ENCODE data around the gene LENEP. TPM values are rescaled to one million over a fixed set of nuclear protein-coding genes. Genes with fewer than 3 reads are reported as not detected.

Gene LENEP
- total and polyA plus RNA-seq, 4 experiments from 2014 or later = 1.1 to 3.1 TPM; not detected in 2

GRCh38 chr1:154964359-154964758 is 29.0 kb upstream of the LENEP start:
- no peak overlapping the region for H3K4me3 ChIP-seq (ENCODE audit: low read length in 2 of 2)
- Mint-ChIP-seq H3K9me3 (no peaks in the 10 kb centered on the region), H3K27ac (peak overlapping the region in 5 of 7 donors; percentile 29 to 98 (median 57)), H3K27me3 (no peaks in the 10 kb centered on the region), H3K4me1 (peaks cover 18 to 42% (median 27%) of the 10 kb centered on the region in 4 donors), H3K36me3 (peaks cover 29 to 66% of the 10 kb centered on the region in 2 donors), H3K4me3 (no peak overlapping the region)
- ChIA-PET CTCF (ENCODE audit: partially characterized antibody) (interaction anchor here (0.9 to 4.8 kb wide), 6 partner anchors 8 to 56 kb away, joined by 3 to 28 read pairs (median 6); partner anchors contain the start of genes CKS1B, FLAD1 and PBXIP1), POLR2A (ENCODE audit: partially characterized antibody) (interaction anchor here (1.7 to 41.7 kb wide), 4 partner anchors 9 to 42 kb away, joined by 7 to 1543 read pairs (median 89); partner anchors contain the start of genes CKS1B, FLAD1, LENEP and PBXIP1)
- DNase-seq = no peak
- H3K4me1 ChIP-seq (ENCODE audit: insufficient read depth, low read length) = peaks cover 31% of the 10 kb centered on the region
- H3K36me3 ChIP-seq (ENCODE audit: insufficient read depth, low read length) = peaks cover 49% of the 10 kb centered on the region
- no peaks in the 10 kb centered on the region for H3K27me3 ChIP-seq (ENCODE audit: insufficient read depth, low read length)
- no peaks in the 10 kb centered on the region for H3K9me3 ChIP-seq (ENCODE audit: control insufficient read depth in 1 of 2, low read length in 2 of 2)
- intact Hi-C loops (cut with micrococcal nuclease) = no loop called here
- no peak overlapping the region for H3K27ac ChIP-seq (ENCODE audit: low read depth, low read length)

GRCh38 chr1:154966111-154966510 is 27.3 kb upstream of the LENEP start:
- Mint-ChIP-seq H3K9me3 (no peaks in the 10 kb centered on the region), H3K36me3 (peaks cover 23 to 60% of the 10 kb centered on the region in 2 donors), H3K4me1 (peaks cover 17 to 37% (median 25%) of the 10 kb centered on the region in 4 donors), H3K4me3 (no peak overlapping the region), H3K27ac (peak overlapping the region in 2 of 7 donors; percentile 42 to 65), H3K27me3 (no peaks in the 10 kb centered on the region)
- ChIA-PET CTCF (ENCODE audit: partially characterized antibody) (interaction anchor here (0.6 to 4.8 kb wide), 9 partner anchors 21 to 1334 kb away, joined by 3 to 28 read pairs (median 4); partner anchors contain the start of gene ADAM15), POLR2A (ENCODE audit: partially characterized antibody) (interaction anchor here (1.0 to 41.7 kb wide), 5 partner anchors 8 to 40 kb away, joined by 3 to 1543 read pairs (median 5); partner anchors contain the start of genes CKS1B, FLAD1, LENEP and PBXIP1)
- Histone ChIP-seq H3K9me3 (ENCODE audit: control insufficient read depth in 1 of 2, low read length in 2 of 2) (no peaks in the 10 kb centered on the region), H3K27ac (ENCODE audit: low read depth, low read length) (no peak overlapping the region), H3K4me1 (ENCODE audit: insufficient read depth, low read length) (peaks cover 23% of the 10 kb centered on the region), H3K36me3 (ENCODE audit: insufficient read depth, low read length) (peaks cover 54% of the 10 kb centered on the region), H3K27me3 (ENCODE audit: insufficient read depth, low read length) (no peaks in the 10 kb centered on the region), H3K4me3 (ENCODE audit: low read length in 2 of 2) (no peak overlapping the region)
- peak in 1 of 5 donors; percentile 3 for DNase-seq
- intact Hi-C loops (cut with micrococcal nuclease) = no loop called here

- intact Hi-C loops (cut with micrococcal nuclease) = no loop called here
- Histone ChIP-seq H3K4me3 (ENCODE audit: low read length in 2 of 2) (no peak overlapping the region), H3K36me3 (ENCODE audit: insufficient read depth, low read length) (peaks cover 54% of the 10 kb centered on the region), H3K4me1 (ENCODE audit: insufficient read depth, low read length) (peaks cover 33% of the 10 kb centered on the region), H3K9me3 (ENCODE audit: control insufficient read depth in 1 of 2, low read length in 2 of 2) (no peaks in the 10 kb centered on the region), H3K27me3 (ENCODE audit: insufficient read depth, low read length) (no peaks in the 10 kb centered on the region), H3K27ac (ENCODE audit: low read depth, low read length) (no peak overlapping the region)
- POLR2A ChIA-PET (ENCODE audit: partially characterized antibody) = interaction anchor here (1.0 to 41.7 kb wide), 3 partner anchors 13 to 39 kb away, joined by 3 to 1543 read pairs (median 52); partner anchors contain the start of genes FLAD1, LENEP, PBXIP1 and ZBTB7B
- Mint-ChIP-seq H3K27ac (peak overlapping the region in 6 of 7 donors; percentile 22 to 87 (median 64)), H3K4me1 (peaks cover 24 to 45% (median 30%) of the 10 kb centered on the region in 4 donors), H3K36me3 (peaks cover 28 to 60% of the 10 kb centered on the region in 2 donors), H3K27me3 (no peaks in the 10 kb centered on the region), H3K9me3 (no peaks in the 10 kb centered on the region), H3K4me3 (no peak overlapping the region)
- DNase-seq = peak in 1 of 5 donors; percentile 1
- CTCF ChIA-PET (ENCODE audit: partially characterized antibody) = interaction anchor here (1.2 to 4.8 kb wide), 3 partner anchors 32 to 49 kb away, joined by 4 to 28 read pairs (median 5); no protein-coding TSS in a partner anchor
Measured at GRCh38 chr1:154967331-154967950, 25.9 kb upstream of the LENEP start.

- no peak overlapping the region for H3K4me3 ChIP-seq (ENCODE audit: low read length in 2 of 2)
- Mint-ChIP-seq H3K4me1 (peaks cover 25 to 39% (median 29%) of the 10 kb centered on the region in 4 donors), H3K4me3 (no peak overlapping the region), H3K27ac (peak overlapping the region in 5 of 7 donors; percentile 15 to 83 (median 61)), H3K9me3 (no peaks in the 10 kb centered on the region), H3K36me3 (peaks cover 25 to 56% of the 10 kb centered on the region in 2 donors), H3K27me3 (no peaks in the 10 kb centered on the region)
- H3K27me3 ChIP-seq (ENCODE audit: insufficient read depth, low read length) = no peaks in the 10 kb centered on the region
- H3K36me3 ChIP-seq (ENCODE audit: insufficient read depth, low read length) = peaks cover 46% of the 10 kb centered on the region
- no peaks in the 10 kb centered on the region for H3K9me3 ChIP-seq (ENCODE audit: control insufficient read depth in 1 of 2, low read length in 2 of 2)
- intact Hi-C loops (cut with micrococcal nuclease) = no loop called here
- peaks cover 35% of the 10 kb centered on the region for H3K4me1 ChIP-seq (ENCODE audit: insufficient read depth, low read length)
- peak in 1 of 5 donors; percentile 33 for DNase-seq
- H3K27ac ChIP-seq (ENCODE audit: low read depth, low read length) = peak overlapping the region; percentile 23
- ChIA-PET POLR2A (ENCODE audit: partially characterized antibody) (interaction anchor here (9.7 to 41.7 kb wide), 3 partner anchors 7 to 38 kb away, joined by 126 to 1543 read pairs (median 219); partner anchors contain the start of genes LENEP, PBXIP1, PYGO2 and ZBTB7B), CTCF (ENCODE audit: partially characterized antibody) (interaction anchor here (1.4 kb wide), 1 partner anchor 32 kb away, joined by 3 read pairs; the partner anchor contains the start of gene PMVK)
Measured at GRCh38 chr1:154968731-154969130, 24.7 kb upstream of the LENEP start.

GRCh38 chr1:154969246-154969645 is 24.1 kb upstream of the LENEP start:
- H3K27me3 ChIP-seq (ENCODE audit: insufficient read depth, low read length) = no peaks in the 10 kb centered on the region
- H3K36me3 Mint-ChIP-seq = peaks cover 22 to 52% of the 10 kb centered on the region in 2 donors
- intact Hi-C loops (cut with micrococcal nuclease) = no loop called here
- H3K27ac ChIP-seq (ENCODE audit: low read depth, low read length) = peak overlapping the region; percentile 23
- H3K9me3 ChIP-seq (ENCODE audit: control insufficient read depth in 1 of 2, low read length in 2 of 2) = no peaks in the 10 kb centered on the region
- peaks cover 36% of the 10 kb centered on the region for H3K4me1 ChIP-seq (ENCODE audit: insufficient read depth, low read length)
- ChIA-PET POLR2A (ENCODE audit: partially characterized antibody) (interaction anchor here (9.7 to 41.7 kb wide), 3 partner anchors 7 to 37 kb away, joined by 126 to 1543 read pairs (median 219); partner anchors contain the start of genes LENEP, PBXIP1, PYGO2 and ZBTB7B), CTCF (ENCODE audit: partially characterized antibody) (interaction anchor here (1.4 to 16.3 kb wide), 3 partner anchors 8 to 48 kb away, joined by 3 to 226 read pairs (median 40); partner anchors contain the start of genes PMVK and PYGO2)
- peak in 1 of 5 donors; percentile 1 for DNase-seq
- H3K9me3 Mint-ChIP-seq = no peaks in the 10 kb centered on the region
- H3K27ac Mint-ChIP-seq = peak overlapping the region in 6 of 7 donors; percentile 57 to 83 (median 78)
- no peak overlapping the region for H3K4me3 ChIP-seq (ENCODE audit: low read length in 2 of 2)
- peaks cover 43% of the 10 kb centered on the region for H3K36me3 ChIP-seq (ENCODE audit: insufficient read depth, low read length)
- no peaks in the 10 kb centered on the region for H3K27me3 Mint-ChIP-seq
- H3K4me1 Mint-ChIP-seq = peaks cover 22 to 35% (median 26%) of the 10 kb centered on the region in 4 donors
- no peak overlapping the region for H3K4me3 Mint-ChIP-seq

- Mint-ChIP-seq H3K9me3 (no peaks in the 10 kb centered on the region), H3K4me1 (peaks cover 22 to 35% (median 26%) of the 10 kb centered on the region in 4 donors), H3K27me3 (no peaks in the 10 kb centered on the region), H3K36me3 (peaks cover 19 to 47% of the 10 kb centered on the region in 2 donors), H3K4me3 (no peak overlapping the region), H3K27ac (peak overlapping the region in 5 of 7 donors; percentile 57 to 83 (median 79))
- DNase-seq = peak in 1 of 5 donors; percentile 39
- Histone ChIP-seq H3K27ac (ENCODE audit: low read depth, low read length) (peak overlapping the region; percentile 11), H3K9me3 (ENCODE audit: control insufficient read depth in 1 of 2, low read length in 2 of 2) (no peaks in the 10 kb centered on the region), H3K4me3 (ENCODE audit: low read length in 2 of 2) (no peak overlapping the region), H3K27me3 (ENCODE audit: insufficient read depth, low read length) (no peaks in the 10 kb centered on the region), H3K4me1 (ENCODE audit: insufficient read depth, low read length) (peaks cover 36% of the 10 kb centered on the region), H3K36me3 (ENCODE audit: insufficient read depth, low read length) (peaks cover 43% of the 10 kb centered on the region)
- ChIA-PET POLR2A (ENCODE audit: partially characterized antibody) (interaction anchor here (1.9 to 41.7 kb wide), 5 partner anchors 8 to 36 kb away, joined by 10 to 1543 read pairs (median 126); partner anchors contain the start of genes FLAD1, LENEP, PBXIP1 and PMVK), CTCF (ENCODE audit: partially characterized antibody) (interaction anchor here (1.2 to 16.3 kb wide), 6 partner anchors 9 to 121 kb away, joined by 3 to 226 read pairs (median 5); partner anchors contain the start of genes PMVK and PYGO2)
- intact Hi-C loops (cut with micrococcal nuclease) = no loop called here
Measured at GRCh38 chr1:154969860-154970452, 23.4 kb upstream of the LENEP start.

Measured in CD4-positive, alpha-beta memory T cell (primary cell).